NCI-H82 treated with DMSO at 0.1 percent for 48 hours (cell line): ENCODE data around the gene SLC4A8.
"Not testable (repeated sequence)": the region's sequence is repeated elsewhere in the genome, so short reads cannot be mapped to it uniquely, and the experiment has no call there.

Source experiments
- DNase-seq: peaks from one replicate; lab custom pipeline; 2025; ENCODE audit not compliant: unreplicated experiment; lab: John Stamatoyannopoulos, UW

Gene SLC4A8

GRCh38 chr12:51473947-51474346 lies 49.3 kb downstream of the SLC4A8 start:
- no peak for DNase-seq

DNA sequence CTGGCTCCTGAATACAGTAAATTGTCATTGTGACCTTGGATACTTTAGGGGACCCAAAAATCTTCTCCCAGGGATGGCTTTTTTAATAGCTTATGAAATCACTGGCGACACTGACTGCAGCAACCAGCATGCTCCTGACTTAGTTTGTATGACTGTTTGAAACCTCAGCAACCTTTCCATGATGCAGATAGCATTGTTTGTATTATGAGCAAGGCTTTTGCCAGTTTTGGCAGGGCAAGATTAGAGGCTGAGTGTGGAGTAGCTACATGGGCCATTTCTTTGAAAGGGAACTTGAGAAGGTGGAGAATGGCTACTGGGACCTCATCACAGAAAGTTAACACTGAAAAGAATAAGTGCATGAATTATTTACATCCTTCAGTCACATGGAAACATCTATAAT lies 50.9 kb downstream of the SLC4A8 start:
- no peak for DNase-seq

DNA sequence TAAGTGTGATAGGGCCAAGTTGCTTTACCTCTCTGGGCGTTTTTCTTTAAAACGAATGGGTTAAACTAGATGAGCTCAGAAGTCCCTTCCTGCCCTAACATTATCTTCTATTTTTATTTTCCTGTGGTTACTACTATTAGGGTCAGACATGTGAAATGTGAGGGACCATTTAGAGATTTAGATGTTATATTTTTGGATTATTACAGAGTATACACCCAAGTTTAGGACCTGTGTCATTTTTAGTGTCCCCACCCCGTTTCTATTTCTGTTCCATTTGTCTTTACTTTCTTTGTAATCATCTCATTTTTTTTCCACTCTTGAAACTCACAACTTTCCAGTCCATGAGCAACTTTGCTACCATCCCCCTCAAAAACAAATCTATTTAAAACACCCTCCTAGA lies 56.3 kb downstream of the SLC4A8 start:
- no peak for DNase-seq

DNA sequence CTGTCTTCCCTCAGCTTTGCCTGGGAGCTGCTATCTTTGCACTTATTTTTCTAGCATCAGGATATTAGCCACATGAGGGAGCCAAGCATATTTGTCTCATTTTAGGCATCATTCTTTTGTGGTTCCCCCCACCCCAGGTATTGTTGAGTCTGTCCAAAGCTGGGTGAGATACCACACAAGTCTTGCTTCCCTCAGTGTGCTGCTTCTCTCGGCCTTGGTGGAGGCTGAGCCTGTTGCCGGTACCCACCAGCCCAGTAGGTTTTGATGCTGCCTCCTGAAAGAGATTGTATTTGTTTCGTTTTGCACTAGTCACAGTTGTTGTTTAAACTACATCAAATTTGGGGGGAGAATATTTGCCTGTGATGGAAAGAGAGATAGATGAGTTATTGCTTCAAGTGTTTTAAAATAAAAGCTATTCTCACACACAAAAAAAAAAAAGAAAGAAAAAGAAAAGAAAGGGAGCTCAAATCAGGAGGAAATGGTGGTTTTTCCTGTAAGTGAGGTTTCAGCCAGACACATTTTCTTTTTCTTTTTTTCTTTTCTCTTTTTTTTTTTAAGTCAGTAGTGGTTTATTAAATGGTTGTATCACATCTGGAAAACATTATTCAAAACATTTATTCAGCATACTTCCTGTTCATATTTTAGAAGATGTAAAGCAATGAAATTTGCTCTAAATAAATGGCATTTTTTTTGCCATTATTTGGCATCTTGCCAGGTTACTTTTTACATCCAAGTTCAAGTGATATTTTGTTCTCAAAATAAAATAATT lies 58.5 kb downstream of the SLC4A8 start:
- no peak for DNase-seq

DNA sequence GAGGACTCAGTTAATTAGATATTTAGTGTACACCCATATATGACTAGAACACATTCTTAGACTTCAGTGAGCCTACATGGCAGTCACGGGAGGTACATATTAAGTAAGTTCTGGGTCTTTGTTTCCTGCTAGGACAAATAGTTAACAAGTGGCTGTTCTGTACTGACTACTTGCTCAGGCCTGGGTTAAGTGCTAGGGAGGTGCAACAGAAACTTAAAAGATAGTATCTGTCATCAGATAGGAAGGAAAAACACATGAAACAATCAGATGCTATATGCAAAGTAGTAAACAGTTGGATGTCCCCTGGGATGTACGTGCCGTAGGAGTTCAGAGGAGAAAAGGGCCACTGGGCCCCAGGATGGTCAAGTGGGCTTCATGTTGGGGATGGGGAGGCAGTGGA lies 59.5 kb downstream of the SLC4A8 start:
- DNase-seq, result no peak

DNA sequence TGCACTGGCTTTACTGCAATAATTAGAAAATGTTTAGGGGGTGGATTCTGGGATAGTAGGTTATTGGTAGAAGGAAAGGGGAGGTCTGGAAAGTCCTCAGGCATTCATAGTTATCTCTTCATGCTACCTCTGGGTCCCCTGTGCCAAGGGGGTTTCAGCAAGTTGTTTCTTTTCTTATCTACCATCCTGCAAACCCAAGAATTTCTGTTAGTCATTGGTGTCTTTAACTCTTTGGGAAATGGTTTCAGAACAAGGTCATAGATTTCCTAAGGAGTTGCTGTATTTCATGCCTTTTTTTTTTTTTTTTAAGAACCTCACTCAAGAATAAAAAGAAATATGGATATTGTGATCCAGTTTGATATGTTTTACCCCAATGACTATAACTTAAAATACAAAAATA lies 63.6 kb downstream of the SLC4A8 start:
- DNase-seq, result no peak

- DNase-seq, result no peak
Measured at GRCh38 chr12:51493281-51493680, 68.7 kb downstream of the SLC4A8 start.

DNA sequence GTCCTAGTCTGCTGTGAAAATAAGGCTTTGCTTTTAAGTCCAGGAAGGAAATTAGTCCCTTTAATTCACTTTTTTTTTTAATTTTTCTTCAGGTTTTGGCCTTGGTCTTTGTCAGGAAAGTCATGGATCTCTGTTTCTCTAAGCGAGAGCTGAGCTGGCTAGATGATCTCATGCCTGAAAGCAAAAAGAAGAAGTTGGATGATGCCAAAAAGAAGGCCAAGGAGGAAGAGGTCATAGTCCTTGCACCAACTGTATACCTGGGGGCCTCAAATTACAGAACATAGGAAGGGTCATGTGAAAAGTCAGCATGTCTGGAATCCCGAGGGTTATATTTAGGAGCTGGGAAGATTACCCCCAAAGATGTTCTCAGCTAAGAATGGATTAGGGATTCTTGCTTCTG lies 72.3 kb downstream of the SLC4A8 start:
- no peak for DNase-seq

- no peak for DNase-seq
Measured at GRCh38 chr12:51504851-51505250, 80.2 kb downstream of the SLC4A8 start.

- no peak for DNase-seq
Measured at GRCh38 chr12:51505360-51506105, 80.9 kb downstream of the SLC4A8 start.

- no peak for DNase-seq
Measured at GRCh38 chr12:51507178-51507577, 82.5 kb downstream of the SLC4A8 start.

- no peak for DNase-seq
Measured at GRCh38 chr12:51508285-51508684, 83.7 kb downstream of the SLC4A8 start.

- no peak for DNase-seq
Measured at GRCh38 chr12:51511546-51512260, 87.1 kb downstream of the SLC4A8 start.

DNA sequence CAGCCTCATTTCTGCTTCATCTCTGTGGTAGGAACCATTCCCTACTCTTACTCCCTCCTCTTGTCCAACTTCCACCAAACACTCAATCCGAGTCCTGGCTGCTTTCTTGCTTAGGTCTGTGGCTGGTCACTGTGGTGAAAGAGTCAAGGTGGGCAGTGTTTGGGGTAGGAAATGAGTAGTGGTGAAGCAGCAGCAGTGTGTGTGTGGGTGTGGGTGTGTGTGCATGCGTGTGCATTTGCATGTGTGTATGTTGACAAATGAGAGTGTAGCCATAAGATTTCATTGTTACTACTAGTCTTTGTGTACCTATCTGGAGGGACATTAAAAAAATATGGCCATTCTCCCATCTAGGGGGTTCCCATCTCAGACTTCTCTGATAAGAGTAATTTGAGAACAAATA lies 87.8 kb downstream of the SLC4A8 start:
- no peak for DNase-seq

DNA sequence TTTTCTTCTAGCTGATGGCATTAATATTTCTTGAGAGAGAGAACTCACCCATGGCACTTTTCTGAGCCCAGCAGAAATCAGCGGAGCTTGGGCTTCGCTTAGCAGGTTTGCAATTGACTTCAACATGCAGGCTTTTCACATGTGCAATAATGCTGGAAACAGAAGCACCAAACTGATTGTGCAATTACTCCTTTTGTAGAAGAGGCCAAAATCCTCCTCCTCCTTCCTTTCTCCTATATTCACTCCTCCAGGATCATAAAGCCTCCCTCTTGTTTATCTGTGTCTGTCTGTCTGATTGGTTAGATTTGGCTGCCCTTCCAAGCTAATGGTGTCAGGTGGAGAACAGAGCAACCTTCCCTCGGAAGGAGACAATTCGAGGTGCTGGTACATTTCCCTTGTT lies 90.4 kb downstream of the SLC4A8 start:
- not testable (repeated sequence) for DNase-seq

DNA sequence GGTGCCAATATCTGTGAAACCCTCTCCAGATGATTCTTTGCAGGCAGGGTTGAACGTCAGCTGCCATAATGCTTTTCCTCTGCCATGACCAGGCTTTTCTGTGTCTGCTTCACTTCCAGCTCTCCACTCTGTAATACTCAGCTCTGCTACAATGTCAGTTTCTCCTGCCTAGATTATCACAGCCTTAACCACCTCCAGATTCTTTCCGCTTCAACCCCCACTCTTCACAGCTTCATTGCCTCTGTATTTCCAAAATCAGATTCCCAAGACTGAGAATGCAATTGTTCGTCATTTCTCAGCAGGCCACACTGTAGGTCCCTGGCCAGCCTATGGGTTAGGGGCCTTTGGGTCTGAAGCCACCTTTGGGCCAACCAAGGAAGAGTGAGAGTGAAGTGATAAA lies 92.7 kb downstream of the SLC4A8 start:
- no peak for DNase-seq

DNA sequence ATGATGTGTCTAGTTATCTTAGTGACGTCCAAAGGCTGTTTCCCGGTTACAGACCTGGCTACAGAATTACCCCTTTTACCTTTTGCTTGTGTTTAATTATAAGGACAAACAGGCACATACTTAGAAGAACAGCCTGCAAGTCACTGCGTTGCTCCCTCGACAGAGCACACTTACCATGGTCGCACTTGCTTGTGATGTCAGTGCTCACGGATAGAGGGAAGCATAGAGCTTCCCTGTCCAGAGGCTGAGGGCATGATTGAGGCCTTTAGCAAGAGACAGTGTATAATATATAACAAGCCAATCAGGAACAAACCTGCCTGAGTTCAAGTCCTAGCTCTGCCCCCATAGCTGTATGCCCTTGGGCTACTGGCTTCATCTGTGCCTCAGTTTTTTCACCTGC lies 93.2 kb downstream of the SLC4A8 start:
- DNase-seq, result no peak

DNA sequence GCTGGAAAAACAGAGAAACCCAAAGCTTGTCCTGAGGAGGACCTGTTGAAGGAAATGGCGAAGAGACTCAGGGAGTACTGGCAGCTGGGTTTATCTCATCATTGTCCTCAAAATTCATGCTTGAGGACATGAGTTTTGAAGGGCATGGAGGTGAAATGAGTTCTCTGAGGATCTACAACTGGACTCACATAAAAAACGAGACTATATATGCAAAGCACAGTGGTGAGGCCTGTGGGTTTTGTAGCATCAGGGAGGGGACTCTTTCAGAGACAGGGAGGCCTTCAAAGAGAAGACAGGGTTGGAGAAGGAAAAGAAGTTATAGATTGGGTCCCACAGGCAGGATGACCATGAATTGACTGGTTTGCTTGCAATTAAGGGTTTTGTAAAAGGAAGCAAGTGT lies 95.1 kb downstream of the SLC4A8 start:
- DNase-seq, result no peak

GRCh38 chr12:51520576-51521325 lies 96.1 kb downstream of the SLC4A8 start:
- DNase-seq, result peak; percentile 62

- no peak for DNase-seq
Measured at GRCh38 chr12:51521554-51522276, 97.1 kb downstream of the SLC4A8 start.

DNA sequence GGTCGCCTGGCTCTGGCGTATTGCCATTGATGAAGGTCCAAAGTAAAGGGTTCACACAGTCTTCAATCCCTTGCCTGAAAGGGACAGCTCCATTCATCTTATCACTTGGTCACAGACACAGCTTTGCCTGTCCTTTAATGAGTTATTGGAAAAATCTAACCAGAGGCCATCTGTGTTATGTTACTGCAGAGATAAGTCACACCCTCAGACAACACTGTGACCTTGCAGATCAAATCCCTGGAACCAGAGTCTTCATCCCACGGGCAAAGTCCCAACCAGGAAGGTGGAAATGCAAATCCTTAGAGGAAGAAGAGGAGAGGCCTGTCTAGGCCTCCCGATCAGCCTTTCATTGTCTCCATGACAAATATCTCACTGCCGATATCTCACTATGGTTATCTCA lies 98.1 kb downstream of the SLC4A8 start:
- no peak for DNase-seq
